Left ventricle myocardium inferior (tissue), 1 donor: ENCODE measurements around the gene DTX4. TPM values are rescaled to one million over a fixed set of nuclear protein-coding genes. Genes with fewer than 3 reads are reported as not detected.
A peak's percentile ranks its signal among the peaks of the same experiment; 100 is the strongest.

Experiments used
- DNase-seq: peaks from one replicate; pipeline ENCODE4 v3.0.0-alpha.2; 2020
- H3K27ac ChIP-seq: fragments of 200-600 bp; replicated peaks from 2 replicates; pipeline ENCODE4 v1.8.0; 2021
- H3K27me3 ChIP-seq: fragments of 200-600 bp; 2 replicates; pipeline ENCODE4 v1.8.0; 2021; ENCODE audit warnings: low read depth
- H3K36me3 ChIP-seq: fragments of 200-600 bp; 2 replicates; pipeline ENCODE4 v1.8.0; 2021
- H3K4me1 ChIP-seq: fragments of 200-600 bp; 2 replicates; pipeline ENCODE4 v1.8.0; 2021
- H3K4me3 ChIP-seq: fragments of 200-600 bp; 2 replicates; pipeline ENCODE4 v1.8.0; 2021; ENCODE audit warnings: mild to moderate bottlenecking, moderate library complexity
- H3K9me3 ChIP-seq: fragments of 200-600 bp; replicated peaks from 2 replicates; pipeline ENCODE4 v1.8.0; 2021
- intact Hi-C: fragments of 100-400 bp; cut with micrococcal nuclease; formaldehyde crosslinking; loops from one replicate; pipeline ENCODE4 v1.11.0; 2022
- total RNA-seq: library from RNA; stranded (reverse); fragmentation: NEBNext Ultra II Directional; extraction: Animal tissue kit (Norgen Biotek cat#: 25700); gene quantifications from one replicate; pipeline ENCODE4 v1.2.1, GENCODE V29; 2021
- TF ChIP-seq, protein P1 (sequence below): fragments of 200-600 bp; IDR thresholded peaks from 2 replicates; pipeline ENCODE4 v1.8.0; 2021; ENCODE audit warnings: antibody characterized with exemption, mild to moderate bottlenecking, borderline replicate concordance
- donor health status: DM: no; HTN: yes; CAD: no; lungs with severe emphysema.

The DTX4 gene
- total RNA-seq, 1 donor from 2014 or later = 1.8 TPM

DNA sequence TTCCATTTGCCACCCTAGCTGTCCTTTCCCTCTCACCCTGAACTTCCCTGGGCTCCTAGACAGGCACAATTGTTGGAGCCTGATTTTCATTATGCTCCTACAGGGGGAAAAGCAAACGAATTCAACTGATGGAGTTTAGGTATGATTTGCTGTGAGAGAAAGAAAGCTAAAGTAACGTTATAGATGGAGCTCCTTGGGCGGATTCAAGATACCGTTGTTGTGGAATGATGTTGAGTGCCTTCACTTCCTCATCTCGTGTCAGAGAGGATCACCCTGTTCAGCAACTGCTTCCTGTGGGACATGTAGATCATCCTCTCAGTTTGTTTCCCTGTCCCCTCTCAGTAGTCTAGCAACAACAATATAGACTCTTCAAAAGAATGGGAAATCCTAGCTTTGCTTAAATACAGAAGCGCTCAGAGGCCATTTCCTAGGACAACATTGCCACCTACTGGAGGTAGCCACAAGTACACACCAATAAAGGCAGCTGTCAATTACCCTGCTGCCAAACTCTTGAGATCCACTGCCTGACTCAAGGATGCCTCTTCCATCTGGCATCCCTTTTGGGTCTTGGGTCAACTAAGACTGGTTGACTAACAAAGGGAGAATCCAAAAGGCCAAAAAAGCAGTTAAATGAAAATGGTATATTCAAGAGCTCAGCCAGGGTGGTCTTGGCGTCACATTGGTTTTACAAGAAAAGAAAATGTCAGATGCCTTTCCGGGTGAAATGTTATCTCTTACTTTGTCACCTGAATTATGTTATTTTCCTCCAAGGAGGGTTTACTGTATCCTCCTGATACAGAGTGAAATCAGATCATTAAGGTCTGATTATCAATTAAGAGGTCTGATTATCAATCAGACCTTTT lies 13.5 kb upstream of the DTX4 start:
- H3K9me3 ChIP-seq = peaks cover 8% of the 10 kb centered on the region
- H3K27me3 ChIP-seq = peaks cover 8% of the 10 kb centered on the region
- H3K4me3 ChIP-seq = no peak overlapping the region
- H3K27ac ChIP-seq = no peak overlapping the region
- peak; percentile 18 for DNase-seq
- intact Hi-C loops = loop anchor here (10.0 kb wide), 1 partner anchor 64 kb away; no protein-coding TSS in a partner anchor
- no peaks in the 10 kb centered on the region for H3K4me1 ChIP-seq
- H3K36me3 ChIP-seq = no peaks in the 10 kb centered on the region
- TF ChIP-seq, protein P1, sequence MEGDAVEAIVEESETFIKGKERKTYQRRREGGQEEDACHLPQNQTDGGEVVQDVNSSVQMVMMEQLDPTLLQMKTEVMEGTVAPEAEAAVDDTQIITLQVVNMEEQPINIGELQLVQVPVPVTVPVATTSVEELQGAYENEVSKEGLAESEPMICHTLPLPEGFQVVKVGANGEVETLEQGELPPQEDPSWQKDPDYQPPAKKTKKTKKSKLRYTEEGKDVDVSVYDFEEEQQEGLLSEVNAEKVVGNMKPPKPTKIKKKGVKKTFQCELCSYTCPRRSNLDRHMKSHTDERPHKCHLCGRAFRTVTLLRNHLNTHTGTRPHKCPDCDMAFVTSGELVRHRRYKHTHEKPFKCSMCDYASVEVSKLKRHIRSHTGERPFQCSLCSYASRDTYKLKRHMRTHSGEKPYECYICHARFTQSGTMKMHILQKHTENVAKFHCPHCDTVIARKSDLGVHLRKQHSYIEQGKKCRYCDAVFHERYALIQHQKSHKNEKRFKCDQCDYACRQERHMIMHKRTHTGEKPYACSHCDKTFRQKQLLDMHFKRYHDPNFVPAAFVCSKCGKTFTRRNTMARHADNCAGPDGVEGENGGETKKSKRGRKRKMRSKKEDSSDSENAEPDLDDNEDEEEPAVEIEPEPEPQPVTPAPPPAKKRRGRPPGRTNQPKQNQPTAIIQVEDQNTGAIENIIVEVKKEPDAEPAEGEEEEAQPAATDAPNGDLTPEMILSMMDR = peak; percentile 89

DNA sequence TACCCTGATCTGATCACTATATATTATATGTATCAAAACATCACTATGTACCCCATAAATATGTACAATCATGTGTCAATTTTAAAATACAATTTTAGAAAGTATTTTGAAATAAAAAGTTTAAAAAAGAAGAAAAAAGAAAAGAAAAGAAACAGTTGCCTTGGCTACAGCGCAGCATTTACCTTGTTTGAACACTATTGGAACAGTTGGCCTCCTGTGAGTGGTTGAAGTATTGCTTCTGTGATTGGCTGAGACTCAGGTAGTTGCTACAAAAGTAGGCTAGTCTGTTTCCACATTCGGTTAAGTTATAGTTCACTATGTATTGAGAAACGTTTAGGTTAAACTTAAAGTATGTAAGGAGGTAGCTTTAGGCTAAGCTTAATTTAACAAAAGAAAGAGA lies 7.9 kb upstream of the DTX4 start:
- H3K9me3 ChIP-seq = no peaks in the 10 kb centered on the region
- no peak overlapping the region for H3K4me3 ChIP-seq
- TF ChIP-seq, protein P1 = no peak
- H3K36me3 ChIP-seq = no peaks in the 10 kb centered on the region
- H3K27me3 ChIP-seq = peaks cover 33% of the 10 kb centered on the region
- no peak for DNase-seq
- no peaks in the 10 kb centered on the region for H3K4me1 ChIP-seq
- intact Hi-C loops = no loop called here
- H3K27ac ChIP-seq = no peak overlapping the region

DNA sequence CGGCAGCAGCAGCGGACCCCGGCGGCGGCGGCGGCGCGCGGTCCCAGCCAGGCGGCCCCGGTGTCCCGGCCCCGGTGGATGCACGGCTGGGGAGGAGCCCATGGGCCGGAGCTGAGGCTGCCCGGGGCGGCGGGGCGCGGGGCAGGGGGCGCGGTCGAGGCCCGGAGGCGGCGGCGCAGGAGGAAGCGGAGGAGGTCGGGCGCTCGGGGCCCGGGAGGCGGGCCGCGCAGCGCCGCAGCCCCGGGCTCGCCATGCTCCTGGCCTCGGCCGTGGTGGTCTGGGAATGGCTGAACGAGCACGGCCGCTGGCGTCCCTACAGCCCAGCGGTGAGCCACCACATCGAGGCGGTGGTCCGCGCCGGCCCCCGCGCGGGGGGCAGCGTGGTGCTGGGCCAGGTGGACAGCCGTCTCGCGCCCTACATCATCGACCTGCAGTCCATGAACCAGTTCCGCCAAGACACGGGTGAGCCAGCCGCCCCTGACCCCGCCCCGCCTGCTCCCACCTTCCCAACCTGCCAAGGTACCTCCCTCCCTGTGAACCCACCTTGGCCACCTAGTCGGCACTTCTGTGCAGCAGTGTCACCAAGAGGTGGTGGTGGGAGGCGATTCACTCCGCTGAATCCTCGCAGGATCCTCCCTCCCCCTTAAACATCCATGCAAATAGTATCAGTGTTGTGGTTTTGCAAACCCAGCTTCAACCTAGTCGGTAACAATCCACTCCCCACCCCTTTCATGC lies 580 bp downstream of the DTX4 start:
- H3K27ac ChIP-seq = peak overlapping the region; percentile 79
- no peak for DNase-seq
- H3K9me3 ChIP-seq = no peaks in the 10 kb centered on the region
- H3K4me1 ChIP-seq = peaks cover 33% of the 10 kb centered on the region
- H3K27me3 ChIP-seq = peaks cover 11% of the 10 kb centered on the region
- intact Hi-C loops = loop anchor here (10.0 kb wide), 1 partner anchor 252 kb away; the partner anchor contains the start of gene OR5A2
- H3K4me3 ChIP-seq = peak overlapping the region; percentile 77
- TF ChIP-seq, protein P1 = no peak
- no peaks in the 10 kb centered on the region for H3K36me3 ChIP-seq

DNA sequence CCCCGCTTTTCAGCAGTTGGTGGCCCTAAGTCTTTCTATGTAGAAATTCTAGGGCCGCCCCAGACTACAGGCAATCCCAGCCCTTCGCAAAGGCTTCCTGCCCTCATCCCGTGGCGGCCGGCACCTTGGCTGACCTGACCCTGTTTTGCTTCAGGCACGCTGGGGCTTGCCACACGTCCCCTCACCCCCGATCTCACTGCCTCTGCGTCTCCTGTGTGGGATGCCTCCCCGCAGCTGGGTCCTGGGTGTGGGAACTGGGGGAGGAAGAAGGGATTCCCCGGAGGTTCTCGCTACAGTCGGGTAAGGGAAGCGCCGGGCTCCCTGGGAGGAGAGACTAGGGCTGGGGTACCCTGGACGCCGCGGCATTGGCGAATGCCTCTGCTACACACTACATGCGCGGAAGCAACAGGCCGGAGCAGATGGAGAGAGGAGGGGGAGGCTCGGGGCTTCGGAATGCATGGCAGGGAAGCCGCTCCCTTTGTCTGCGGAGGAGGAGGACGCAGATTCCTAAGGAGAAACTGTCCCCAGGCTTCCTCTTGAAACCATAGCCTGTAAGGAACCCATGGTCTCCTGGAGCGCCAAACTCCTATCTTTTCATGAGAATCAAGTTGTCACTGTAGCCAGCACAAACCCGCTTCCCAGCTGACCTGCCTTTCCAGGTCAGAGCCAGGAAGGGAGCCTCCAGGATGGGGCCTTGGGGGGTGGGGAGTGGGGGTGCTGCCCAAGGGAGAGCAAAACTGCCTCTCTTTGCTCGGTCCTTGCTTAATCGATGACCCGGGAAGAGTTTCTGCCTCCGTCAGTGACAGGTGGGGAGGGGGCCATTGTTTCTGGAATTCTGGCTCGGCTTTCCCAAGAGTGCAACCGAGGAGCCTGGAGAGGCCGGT lies 1.4 kb downstream of the DTX4 start:
- peaks cover under 1% of the 10 kb centered on the region for H3K36me3 ChIP-seq
- TF ChIP-seq, protein P1 = no peak
- H3K4me1 ChIP-seq = peaks cover 33% of the 10 kb centered on the region
- intact Hi-C loops = loop anchor here (10.0 kb wide), 1 partner anchor 251 kb away; the partner anchor contains the start of gene OR5A2
- H3K27ac ChIP-seq = peak overlapping the region; percentile 79
- no peak for DNase-seq
- H3K4me3 ChIP-seq = peak overlapping the region; percentile 77
- H3K9me3 ChIP-seq = no peaks in the 10 kb centered on the region
- peaks cover 11% of the 10 kb centered on the region for H3K27me3 ChIP-seq
